ENCODE data around the gene HLCS. TPM values are rescaled to one million over a fixed set of nuclear protein-coding genes. Genes with fewer than 3 reads are reported as not detected.

The HLCS gene
- polyA plus RNA-seq, 1 experiment = 16.9 TPM

DNA sequence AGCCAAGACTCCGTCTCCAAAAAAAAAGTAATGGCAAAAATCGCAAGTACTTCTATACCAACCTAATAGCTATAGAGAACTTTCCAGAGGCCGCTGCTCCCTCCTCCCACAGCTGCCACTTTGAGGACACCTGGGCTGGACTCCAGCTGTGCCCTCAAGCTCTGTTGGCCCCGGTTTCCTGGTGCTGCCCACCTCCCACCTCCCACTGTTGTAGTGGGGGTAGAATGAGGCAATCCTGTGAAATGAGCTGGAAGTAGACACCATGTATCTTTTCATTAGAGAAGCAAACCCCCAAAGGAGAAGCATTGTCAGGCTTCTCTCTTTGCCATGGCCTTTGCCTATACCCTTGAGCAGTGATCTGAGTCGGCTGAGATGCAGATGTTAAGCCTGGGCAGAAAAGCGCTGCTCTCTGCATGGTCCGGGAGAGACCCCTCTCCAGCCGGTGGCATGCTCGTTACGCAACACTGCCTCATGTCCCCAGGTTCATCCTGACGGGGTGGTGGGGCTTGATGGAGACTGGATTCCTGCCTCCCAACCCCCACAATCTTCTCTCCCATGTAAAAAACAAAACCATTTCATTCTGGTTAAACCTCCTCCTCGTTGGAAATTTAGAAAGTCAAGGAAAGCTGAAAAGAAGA is 227.9 kb downstream of the HLCS start:
- TF ChIP-seq, protein P1, sequence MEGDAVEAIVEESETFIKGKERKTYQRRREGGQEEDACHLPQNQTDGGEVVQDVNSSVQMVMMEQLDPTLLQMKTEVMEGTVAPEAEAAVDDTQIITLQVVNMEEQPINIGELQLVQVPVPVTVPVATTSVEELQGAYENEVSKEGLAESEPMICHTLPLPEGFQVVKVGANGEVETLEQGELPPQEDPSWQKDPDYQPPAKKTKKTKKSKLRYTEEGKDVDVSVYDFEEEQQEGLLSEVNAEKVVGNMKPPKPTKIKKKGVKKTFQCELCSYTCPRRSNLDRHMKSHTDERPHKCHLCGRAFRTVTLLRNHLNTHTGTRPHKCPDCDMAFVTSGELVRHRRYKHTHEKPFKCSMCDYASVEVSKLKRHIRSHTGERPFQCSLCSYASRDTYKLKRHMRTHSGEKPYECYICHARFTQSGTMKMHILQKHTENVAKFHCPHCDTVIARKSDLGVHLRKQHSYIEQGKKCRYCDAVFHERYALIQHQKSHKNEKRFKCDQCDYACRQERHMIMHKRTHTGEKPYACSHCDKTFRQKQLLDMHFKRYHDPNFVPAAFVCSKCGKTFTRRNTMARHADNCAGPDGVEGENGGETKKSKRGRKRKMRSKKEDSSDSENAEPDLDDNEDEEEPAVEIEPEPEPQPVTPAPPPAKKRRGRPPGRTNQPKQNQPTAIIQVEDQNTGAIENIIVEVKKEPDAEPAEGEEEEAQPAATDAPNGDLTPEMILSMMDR (IDR thresholded peaks at IDR 0.05; ENCODE audit: insufficient read depth, low read depth, low read length) = no peak
- no peak overlapping the region for H3K4me3 ChIP-seq (ENCODE audit: low read depth, low read length)
- ChIA-PET POLR2A (no interaction called here), CTCF (interaction anchor here (3.8 kb wide), 1 partner anchor 8 kb away, joined by 14 read pairs; no protein-coding TSS in a partner anchor)
- DNase-seq (ENCODE audit: low read depth) = no peak
- no peaks in the 10 kb centered on the region for H3K36me3 ChIP-seq (ENCODE audit: control insufficient read depth, insufficient read depth, low read length)
- H3K27me3 ChIP-seq (ENCODE audit: control insufficient read depth, insufficient read depth, low read length) = peaks cover 13% of the 10 kb centered on the region

DNA sequence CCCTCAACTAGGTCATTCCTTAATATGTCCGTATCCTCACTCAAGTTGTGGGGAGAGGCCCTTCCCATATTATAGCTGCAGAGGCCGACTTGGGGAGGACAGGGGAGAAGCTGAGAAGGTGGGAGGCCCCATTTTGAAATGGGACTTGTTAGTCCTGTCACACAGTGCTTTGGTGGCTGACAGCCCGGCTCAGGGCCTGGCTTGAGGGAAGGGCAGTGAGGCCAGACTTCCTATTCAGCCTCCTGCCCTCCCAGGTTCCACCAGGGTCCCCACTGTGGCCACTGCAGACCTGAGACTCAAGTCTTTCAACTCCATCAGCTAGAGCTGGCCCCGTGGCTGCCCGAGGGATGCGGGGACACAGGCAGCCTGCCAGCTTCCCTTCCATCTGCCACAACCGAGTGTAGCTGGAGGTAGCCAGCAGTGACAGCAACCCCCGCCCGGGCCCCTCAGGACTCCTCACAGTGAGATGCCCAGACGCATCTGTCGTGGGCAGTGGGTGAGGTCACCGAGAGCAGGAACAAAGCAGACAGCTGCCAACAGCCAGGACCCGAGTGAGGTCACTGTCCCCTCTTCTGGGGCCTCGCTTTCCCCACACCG is 230.6 kb downstream of the HLCS start:
- DNase-seq (ENCODE audit: low read depth) = no peak
- CTCF ChIA-PET = interaction anchor here (0.9 to 3.8 kb wide), 2 partner anchors 9 to 11 kb away, joined by 3 to 14 read pairs; no protein-coding TSS in a partner anchor
- POLR2A ChIA-PET = no interaction called here
- H3K36me3 ChIP-seq (ENCODE audit: control insufficient read depth, insufficient read depth, low read length) = no peaks in the 10 kb centered on the region
- H3K4me3 ChIP-seq (ENCODE audit: low read depth, low read length) = no peak overlapping the region
- H3K27me3 ChIP-seq (ENCODE audit: control insufficient read depth, insufficient read depth, low read length) = peaks cover 13% of the 10 kb centered on the region
- TF ChIP-seq, protein P1 (IDR thresholded peaks at IDR 0.05; ENCODE audit: insufficient read depth, low read depth, low read length) = no peak

- H3K27me3 ChIP-seq (ENCODE audit: control insufficient read depth, insufficient read depth, low read length) = peaks cover 15% of the 10 kb centered on the region
- no peaks in the 10 kb centered on the region for H3K36me3 ChIP-seq (ENCODE audit: control insufficient read depth, insufficient read depth, low read length)
- TF ChIP-seq, protein P1 (IDR thresholded peaks at IDR 0.05; ENCODE audit: insufficient read depth, low read depth, low read length) = no peak
- ChIA-PET POLR2A (no interaction called here), CTCF (interaction anchor here (0.6 to 0.9 kb wide), 2 partner anchors 10 to 11 kb away, joined by 3 read pairs; no protein-coding TSS in a partner anchor)
- H3K4me3 ChIP-seq (ENCODE audit: low read depth, low read length) = no peak overlapping the region
- DNase-seq (ENCODE audit: low read depth) = no peak
Measured at GRCh38 chr21:36735201-36735515, 231.3 kb downstream of the HLCS start.

- Histone ChIP-seq H3K4me3 (ENCODE audit: low read depth, low read length) (no peak overlapping the region), H3K36me3 (ENCODE audit: control insufficient read depth, insufficient read depth, low read length) (no peaks in the 10 kb centered on the region), H3K27me3 (ENCODE audit: control insufficient read depth, insufficient read depth, low read length) (peaks cover 19% of the 10 kb centered on the region)
- ChIA-PET POLR2A (no interaction called here), CTCF (interaction anchor here (0.6 to 1.1 kb wide), 5 partner anchors 11 to 183 kb away, joined by 3 read pairs; no protein-coding TSS in a partner anchor)
- TF ChIP-seq, protein P1 (IDR thresholded peaks at IDR 0.05; ENCODE audit: insufficient read depth, low read depth, low read length) = no peak
- no peak for DNase-seq (ENCODE audit: low read depth)
Measured at GRCh38 chr21:36734367-36735200, 231.9 kb downstream of the HLCS start.

DNA sequence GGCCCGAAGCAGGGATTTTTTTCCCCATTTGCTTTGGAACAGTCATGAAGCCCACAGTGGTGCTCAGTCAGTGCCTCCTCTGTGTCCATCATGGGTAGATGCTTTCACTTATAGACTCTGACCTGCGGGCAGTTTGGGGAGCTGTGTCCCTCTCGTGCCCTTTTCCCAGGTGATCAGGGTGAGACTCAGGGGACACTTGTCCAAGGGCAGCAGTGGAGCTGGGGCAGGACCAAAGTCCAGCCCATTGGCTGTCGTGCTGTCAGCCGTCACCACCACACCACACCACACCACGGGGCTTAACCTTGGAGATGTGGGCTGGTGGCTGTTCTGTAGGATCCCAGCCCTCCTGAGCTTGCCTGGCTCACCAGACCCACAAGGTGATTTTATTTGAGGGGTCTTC is 232.6 kb downstream of the HLCS start:
- ChIA-PET CTCF (interaction anchor here (1.0 to 1.1 kb wide), 3 partner anchors 10 to 183 kb away, joined by 3 read pairs; no protein-coding TSS in a partner anchor), POLR2A (no interaction called here)
- no peak overlapping the region for H3K4me3 ChIP-seq (ENCODE audit: low read depth, low read length)
- peaks cover 24% of the 10 kb centered on the region for H3K27me3 ChIP-seq (ENCODE audit: control insufficient read depth, insufficient read depth, low read length)
- DNase-seq (ENCODE audit: low read depth) = no peak
- no peaks in the 10 kb centered on the region for H3K36me3 ChIP-seq (ENCODE audit: control insufficient read depth, insufficient read depth, low read length)
- TF ChIP-seq, protein P1 (IDR thresholded peaks at IDR 0.05; ENCODE audit: insufficient read depth, low read depth, low read length) = no peak

Measured in BJ (cell line).